Activated CD8-positive, alpha-beta memory T cell treated with anti-CD3 and anti-CD28 coated beads, Interleukin-2, amount 50 U/mL, for 4 hours (primary cell): ENCODE measurements around the gene FAM78B.

Experiments used
- DNase-seq: peaks from one replicate; pipeline ENCODE4 v3.0.0-alpha.2; 2020

FAM78B gene

GRCh38 chr1:166159656-166160055, 7.1 kb downstream of the FAM78B start:
- DNase-seq = no peak

- no peak for DNase-seq
Observed at GRCh38 chr1:166156674-166157073, 10.1 kb downstream of the FAM78B start.

- no peak for DNase-seq
Observed at GRCh38 chr1:166155108-166155507, 11.7 kb downstream of the FAM78B start.

GRCh38 chr1:166153525-166154314, 13.1 kb downstream of the FAM78B start:
- no peak for DNase-seq

- DNase-seq = no peak
Observed at GRCh38 chr1:166152978-166153377, 13.8 kb downstream of the FAM78B start.

- DNase-seq = no peak
Observed at GRCh38 chr1:166151804-166152203, 15.0 kb downstream of the FAM78B start.

GRCh38 chr1:166145499-166145898, 21.3 kb downstream of the FAM78B start:
- DNase-seq = no peak

GRCh38 chr1:166141969-166142368, 24.8 kb downstream of the FAM78B start:
- DNase-seq = no peak

GRCh38 chr1:166140251-166140650, 26.6 kb downstream of the FAM78B start:
- DNase-seq = no peak

GRCh38 chr1:166139735-166140134, 27.1 kb downstream of the FAM78B start:
- no peak for DNase-seq

GRCh38 chr1:166136699-166137401, 30.0 kb downstream of the FAM78B start:
- DNase-seq = no peak

GRCh38 chr1:166136222-166136621, 30.6 kb downstream of the FAM78B start:
- DNase-seq = no peak

- no peak for DNase-seq
Observed at GRCh38 chr1:166133857-166134256, 32.9 kb downstream of the FAM78B start.

GRCh38 chr1:166133276-166133841, 33.4 kb downstream of the FAM78B start:
- DNase-seq = no peak

- DNase-seq = no peak
Observed at GRCh38 chr1:166132496-166132895, 34.3 kb downstream of the FAM78B start.

- DNase-seq = no peak
Observed at GRCh38 chr1:166129006-166129405, 37.8 kb downstream of the FAM78B start.

GRCh38 chr1:166128195-166128594, 38.6 kb downstream of the FAM78B start:
- DNase-seq = no peak

- DNase-seq = no peak
Observed at GRCh38 chr1:166127003-166127402, 39.8 kb downstream of the FAM78B start.

GRCh38 chr1:166122873-166123466, 43.8 kb downstream of the FAM78B start:
- no peak for DNase-seq

- DNase-seq = no peak
Observed at GRCh38 chr1:166121010-166121409, 45.8 kb downstream of the FAM78B start.

- no peak for DNase-seq
Observed at GRCh38 chr1:166120281-166120680, 46.5 kb downstream of the FAM78B start.

- DNase-seq = no peak
Observed at GRCh38 chr1:166119471-166119965, 47.3 kb downstream of the FAM78B start.

GRCh38 chr1:166117776-166118175, 49.0 kb downstream of the FAM78B start:
- no peak for DNase-seq
